ELF-1 (cell line): Measurements from ENCODE around the gene BAG3.

Experiments
- DNase-seq: peaks from one replicate; pipeline ENCODE4 v3.0.0-alpha.2; 2016; ENCODE audit warnings: low read depth, low spot score

Gene BAG3

DNA sequence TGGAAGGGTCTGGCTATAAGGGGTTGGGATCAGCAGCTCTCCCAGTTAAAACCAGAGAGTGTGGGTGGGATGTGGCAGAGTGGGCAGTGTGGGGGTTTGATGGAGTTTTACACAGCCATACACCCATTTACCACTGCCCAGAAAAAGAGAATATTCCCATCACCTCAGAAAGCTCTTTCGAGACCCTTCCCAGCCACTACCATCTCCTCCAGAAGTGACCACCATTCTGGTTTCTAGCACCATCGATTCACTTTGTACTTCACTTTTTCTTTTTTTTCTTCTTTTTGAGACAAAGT lies 15.5 kb downstream of the BAG3 start:
- no peak for DNase-seq

DNA sequence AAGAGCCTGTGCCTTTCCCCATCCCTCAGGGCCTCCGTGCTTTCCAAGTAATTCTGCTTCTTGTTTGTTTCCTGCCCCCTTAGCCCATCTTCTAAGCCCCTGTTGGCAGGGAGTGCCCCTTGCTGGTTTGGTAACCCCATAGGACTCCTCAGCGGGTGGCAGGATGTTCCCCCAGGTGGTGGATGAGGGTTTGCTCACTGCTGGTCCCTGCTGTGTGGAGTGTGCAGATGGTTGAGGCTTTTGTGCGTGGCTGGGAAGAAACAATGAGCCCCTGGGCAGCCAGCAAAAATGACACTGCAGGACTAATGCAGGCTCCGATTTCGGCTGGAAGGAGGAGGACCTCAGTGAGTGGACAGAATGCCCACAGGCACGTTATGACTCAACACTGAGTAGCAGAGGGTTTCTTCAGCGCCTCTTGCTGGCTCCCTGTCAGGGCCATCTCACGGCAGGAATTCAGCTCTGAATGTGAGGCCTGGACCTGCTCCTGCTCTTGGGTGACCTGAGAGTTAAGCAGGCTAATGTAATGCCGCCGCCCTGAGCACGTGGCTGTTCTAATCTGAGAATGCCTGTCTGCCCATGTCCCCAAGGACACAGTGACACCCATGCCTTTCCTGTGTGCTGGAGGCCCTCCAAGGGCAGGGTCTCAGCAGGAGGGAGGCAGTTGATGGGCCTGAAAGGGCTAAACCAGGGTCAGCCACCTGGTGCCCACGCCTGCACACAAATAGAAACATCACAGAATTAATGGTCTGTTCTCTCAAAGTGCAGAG lies 16.6 kb downstream of the BAG3 start:
- DNase-seq: peak; percentile 92

DNA sequence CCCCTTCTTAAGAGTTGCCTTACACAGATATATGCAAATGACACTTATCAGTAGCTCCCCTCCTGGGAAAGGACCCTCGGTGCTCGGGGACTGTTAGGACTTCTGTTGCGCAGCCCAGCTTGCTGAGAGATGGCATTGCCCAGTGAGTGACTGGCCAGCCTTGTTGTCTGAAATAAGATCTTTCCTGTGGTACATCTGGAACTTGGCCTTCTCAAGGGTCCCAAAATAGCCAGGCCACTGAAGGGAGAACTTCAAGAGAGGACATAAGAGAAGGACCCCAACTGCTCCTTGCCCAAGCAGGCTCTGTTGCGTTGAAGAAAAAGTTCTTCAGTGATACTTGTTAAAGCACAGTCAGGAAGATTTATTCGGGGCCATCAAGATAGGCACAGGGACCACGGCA lies 17.3 kb downstream of the BAG3 start:
- no peak for DNase-seq

DNA sequence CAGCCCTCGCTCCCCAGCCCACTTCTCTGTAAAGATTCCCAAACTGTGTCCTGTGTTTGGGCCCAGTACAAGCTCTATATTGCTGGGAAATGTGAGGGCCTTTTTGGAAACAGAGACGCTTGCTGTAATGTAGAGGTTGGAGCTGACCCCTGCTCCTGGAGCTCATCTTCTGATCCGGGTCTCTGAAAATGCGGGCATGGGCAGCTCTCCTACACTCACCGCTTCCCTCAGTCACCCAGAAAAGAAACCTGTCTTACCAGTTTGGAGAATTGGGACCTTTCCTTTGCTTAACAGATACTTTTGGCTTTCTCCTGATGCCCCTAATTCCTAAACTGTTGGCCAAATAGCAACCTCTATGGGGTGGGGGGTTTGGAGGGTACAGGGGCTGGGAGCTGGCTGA lies 18.2 kb downstream of the BAG3 start:
- no peak for DNase-seq

DNA sequence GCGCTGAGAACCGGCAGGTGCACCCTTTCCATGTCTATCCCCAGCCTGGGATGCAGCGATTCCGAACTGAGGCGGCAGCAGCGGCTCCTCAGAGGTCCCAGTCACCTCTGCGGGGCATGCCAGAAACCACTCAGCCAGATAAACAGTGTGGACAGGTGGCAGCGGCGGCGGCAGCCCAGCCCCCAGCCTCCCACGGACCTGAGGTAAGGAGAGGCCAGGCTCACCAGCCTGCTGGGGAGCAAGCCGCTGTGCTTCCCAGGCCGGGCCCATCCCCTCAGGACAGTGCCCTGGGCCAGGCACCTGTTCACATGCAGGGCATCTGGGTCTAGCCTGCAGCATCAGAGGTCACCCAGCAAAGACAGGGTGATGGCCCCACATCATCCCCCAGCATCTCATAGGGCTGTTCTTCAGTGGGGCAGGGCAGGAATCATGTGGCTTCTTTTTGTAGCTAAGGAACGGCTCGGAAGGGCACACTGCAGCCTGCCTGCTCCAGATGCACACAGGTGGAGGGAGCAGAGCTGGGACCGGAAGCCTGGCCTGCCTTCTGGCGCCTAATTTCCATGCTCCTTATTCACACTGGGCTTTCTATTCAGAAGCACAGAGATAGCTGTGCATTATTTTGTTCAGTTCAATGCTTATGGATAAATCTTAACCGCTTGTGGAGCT lies 18.9 kb downstream of the BAG3 start:
- no peak for DNase-seq

DNA sequence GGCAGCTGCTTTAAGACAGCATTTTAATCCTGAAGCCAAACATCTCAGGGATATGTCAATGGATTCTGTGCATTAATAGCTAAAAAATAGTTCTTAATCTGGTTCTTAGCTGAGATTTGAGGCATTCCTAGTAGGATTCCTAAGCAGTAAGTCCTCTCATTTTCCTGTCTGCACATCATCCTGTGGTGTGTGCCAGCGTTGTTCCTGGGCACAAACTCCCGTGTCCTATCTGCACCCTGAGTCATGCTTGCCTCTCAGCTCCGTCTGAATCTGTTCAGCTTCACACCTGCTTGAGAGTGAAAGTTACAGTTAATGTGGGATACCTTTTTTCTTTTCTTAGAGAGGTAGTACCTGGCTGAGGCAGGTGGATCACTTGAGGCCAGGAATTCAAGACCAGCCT lies 19.5 kb downstream of the BAG3 start:
- DNase-seq: no peak

DNA sequence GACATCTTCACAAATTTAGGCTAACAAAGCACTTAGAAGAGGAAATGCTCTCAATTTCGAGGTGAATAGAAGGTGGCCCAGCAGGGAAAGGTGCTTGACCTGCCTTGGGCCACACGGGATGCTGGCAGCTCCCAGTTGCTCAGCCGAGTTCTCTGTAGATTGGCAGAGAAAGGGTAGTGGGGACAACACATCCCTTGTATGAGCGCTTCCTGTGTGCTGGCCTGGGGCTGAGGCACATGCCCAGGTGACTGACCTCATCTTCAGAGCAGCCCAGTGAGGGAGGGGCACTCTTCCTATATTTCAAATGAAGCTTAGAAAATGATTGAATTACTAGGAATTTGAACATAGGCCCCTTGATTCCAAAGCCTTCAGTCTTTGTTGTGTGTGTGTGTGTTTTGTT lies 20.2 kb downstream of the BAG3 start:
- DNase-seq: no peak

DNA sequence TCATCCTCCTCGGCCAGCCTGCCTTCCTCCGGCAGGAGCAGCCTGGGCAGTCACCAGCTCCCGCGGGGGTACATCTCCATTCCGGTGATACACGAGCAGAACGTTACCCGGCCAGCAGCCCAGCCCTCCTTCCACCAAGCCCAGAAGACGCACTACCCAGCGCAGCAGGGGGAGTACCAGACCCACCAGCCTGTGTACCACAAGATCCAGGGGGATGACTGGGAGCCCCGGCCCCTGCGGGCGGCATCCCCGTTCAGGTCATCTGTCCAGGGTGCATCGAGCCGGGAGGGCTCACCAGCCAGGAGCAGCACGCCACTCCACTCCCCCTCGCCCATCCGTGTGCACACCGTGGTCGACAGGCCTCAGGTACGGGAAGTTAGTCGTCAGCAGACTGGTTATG lies 21.1 kb downstream of the BAG3 start:
- DNase-seq: no peak

DNA sequence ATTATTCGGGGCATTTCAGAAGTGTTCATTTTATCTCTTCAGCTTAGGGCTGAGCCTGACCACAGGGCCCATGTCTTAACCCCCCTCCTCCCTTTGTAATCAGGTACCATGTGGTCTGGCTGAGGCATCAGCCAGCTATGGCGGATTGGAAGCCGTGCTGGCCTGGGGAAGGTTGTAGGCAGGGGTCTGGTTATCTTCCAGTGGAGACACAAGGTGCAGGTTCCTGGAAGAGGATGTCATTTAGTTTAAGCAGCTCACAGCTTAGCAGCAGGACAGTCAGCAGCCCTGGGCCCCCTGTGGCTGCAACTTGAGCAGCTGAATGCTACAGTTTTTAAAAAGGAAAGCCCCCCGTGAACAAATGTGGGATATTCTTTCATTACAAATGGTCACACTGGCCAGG lies 22.1 kb downstream of the BAG3 start:
- peak; percentile 67 for DNase-seq

DNA sequence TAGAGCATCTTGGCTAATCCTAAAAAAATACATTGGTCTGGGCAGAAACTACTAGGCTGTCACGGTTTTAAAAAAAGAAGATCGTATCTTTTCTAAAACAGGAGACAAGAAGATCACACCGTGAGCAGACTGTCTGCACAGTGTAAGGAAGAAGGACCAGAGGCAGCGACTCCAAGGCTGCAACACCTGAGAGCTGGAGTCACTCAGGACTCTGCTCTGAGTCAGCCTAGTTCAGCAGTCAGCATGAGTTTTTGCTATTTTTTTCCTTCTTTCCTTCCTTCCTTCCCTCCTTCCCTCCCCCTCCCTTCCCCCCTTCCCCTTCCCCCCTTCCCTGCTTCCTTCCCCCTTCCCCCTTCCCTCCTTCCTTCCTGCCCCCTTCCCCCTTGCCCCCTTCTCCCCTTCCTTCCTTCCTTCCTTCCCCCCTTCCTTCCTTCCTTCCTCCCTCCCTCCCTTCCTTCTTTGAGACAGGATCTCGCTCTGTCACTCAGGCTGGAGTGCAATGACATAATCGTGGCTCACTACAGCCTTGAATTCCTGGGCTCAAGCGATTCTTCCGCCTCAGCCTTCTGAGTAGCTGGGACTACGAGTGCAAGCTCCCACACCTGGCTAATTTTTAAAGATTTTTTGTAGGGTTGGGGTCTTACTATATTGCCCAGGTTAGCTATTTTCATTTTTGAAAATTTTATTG lies 24.4 kb downstream of the BAG3 start:
- no peak for DNase-seq

DNA sequence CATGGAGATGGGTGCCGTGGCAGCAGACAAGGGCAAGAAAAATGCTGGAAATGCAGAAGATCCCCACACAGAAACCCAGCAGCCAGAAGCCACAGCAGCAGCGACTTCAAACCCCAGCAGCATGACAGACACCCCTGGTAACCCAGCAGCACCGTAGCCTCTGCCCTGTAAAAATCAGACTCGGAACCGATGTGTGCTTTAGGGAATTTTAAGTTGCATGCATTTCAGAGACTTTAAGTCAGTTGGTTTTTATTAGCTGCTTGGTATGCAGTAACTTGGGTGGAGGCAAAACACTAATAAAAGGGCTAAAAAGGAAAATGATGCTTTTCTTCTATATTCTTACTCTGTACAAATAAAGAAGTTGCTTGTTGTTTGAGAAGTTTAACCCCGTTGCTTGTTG lies 25.9 kb downstream of the BAG3 start:
- no peak for DNase-seq

DNA sequence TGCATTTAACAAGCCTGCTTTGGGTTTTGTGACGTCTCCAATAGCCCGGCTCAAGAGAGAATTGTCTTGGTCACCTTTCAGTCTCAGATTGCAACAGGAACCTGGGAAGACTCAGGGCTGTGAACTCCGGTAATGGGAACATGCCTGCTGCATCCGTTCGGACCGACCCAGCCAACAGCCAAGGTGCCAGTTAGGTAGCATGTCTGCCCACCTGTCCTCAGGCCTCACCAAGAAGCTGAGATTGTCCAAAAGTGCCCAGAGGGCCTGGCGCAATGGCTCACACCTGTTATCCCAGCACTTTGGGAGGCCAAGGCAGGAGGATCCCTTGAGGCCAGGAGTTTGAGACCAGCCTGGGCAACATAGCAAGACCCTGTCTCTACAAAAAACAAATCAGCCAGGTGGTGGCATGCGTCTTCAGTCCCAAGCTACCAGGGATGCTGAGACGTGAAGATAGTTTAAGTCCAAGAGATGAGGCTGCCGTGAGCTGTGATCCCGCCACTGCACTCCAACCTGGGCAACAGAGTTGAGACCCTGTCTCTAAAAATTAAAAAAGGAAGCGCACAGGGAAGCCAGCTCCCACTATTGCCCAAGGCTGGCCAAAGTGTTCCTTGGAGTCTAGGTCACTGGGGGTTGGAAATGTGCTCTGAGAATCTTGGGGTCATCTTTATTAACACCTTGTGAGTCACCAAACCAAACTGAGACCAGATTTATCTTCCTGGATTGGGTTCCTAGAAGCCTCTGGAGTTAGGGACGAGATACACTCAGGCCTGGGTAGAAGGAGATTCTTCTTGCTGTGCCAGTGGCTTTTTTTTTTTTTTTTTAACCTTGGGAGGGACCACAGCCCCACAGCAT lies 26.9 kb downstream of the BAG3 start:
- DNase-seq: no peak

DNA sequence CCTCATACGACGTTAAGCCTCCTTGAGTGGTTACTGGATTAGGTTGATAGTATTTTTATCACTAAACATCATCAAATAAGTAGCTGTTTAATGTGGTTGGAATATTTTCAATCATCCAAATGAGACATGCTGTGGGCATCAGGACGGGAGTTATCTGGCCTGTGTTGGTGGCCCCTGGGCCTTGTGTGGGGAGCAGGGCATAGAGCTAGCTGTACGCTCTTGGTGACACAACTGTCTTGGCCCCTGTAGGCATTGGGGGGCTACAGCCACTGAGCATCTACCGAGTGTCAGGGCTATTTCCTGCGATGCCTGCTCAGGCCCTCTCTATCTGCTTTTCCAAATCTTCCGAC lies 28.3 kb downstream of the BAG3 start:
- no peak for DNase-seq

DNA sequence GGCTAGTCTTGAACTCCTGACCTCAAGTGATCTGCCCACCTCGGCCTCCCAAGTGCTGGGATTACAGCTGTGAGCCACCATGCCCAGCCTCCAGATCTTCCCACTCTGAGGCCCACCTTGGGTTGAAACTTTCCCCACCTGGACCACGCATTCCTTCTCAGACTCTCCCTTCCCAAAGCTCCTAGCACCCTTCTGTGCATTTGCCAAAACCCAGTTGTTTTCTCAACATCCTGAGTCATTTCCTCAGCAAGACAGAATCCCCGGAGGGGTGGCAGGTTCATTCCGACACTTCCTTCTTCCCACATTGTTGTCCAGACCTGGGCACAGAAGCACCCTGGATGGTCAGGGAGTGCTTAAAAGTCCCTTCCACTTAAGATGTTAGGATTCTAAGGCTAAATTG lies 28.9 kb downstream of the BAG3 start:
- no peak for DNase-seq

DNA sequence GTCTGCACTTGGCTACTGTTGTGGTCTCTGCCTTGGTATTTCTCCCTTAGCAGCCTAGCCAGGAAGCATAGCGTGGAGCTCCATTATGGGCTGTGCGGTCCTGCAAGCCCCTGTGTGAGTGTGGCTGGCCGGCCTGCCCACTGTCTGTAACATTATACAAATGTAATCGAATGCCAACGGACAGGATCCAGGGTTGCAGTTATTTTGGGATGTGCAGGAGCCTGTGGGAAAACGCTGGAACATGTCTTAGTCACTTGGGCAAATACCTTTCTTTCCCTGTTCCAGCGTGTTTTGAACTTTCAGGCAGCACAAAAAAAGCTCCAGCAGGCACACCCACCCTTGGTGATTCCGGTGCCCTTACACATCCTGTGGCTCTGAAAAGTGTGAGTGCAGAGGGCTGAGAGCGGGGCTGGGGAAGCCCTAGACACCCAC lies 29.5 kb downstream of the BAG3 start:
- DNase-seq: no peak

DNA sequence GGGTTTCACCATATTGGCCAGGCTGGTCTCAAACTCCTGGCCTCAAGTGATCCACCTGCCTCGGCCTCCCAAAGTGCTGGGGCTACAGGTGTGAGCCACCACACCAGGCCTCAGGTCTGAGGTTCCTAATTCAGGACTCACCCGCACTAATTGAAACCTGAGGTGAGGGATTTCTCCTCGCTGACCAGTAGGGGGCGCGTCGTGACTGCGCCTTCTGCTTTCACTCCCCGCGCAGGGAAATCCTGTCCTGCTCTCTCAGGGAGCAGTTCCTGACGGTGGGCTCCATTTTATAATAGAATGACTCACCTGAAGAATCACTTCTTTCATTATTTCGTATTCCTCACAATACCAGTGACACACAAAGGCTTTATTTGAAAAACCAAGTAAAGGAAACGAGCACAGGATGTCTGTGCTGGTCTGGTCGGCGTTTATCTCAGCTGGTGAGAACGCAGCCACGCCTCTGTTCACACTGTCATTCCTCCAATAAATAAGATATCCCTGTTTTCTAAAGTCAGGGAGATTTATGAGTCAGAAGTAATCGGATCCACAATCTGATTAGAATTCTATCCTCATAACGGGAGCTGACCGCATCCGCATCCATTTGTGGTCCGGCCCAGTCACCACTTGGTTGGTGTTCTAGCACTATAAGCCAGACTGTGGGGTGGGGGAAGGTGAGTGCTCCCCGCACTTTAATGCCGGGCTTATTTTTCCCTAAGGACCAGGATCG lies 35.4 kb downstream of the BAG3 start:
- peak; percentile 89 for DNase-seq

DNA sequence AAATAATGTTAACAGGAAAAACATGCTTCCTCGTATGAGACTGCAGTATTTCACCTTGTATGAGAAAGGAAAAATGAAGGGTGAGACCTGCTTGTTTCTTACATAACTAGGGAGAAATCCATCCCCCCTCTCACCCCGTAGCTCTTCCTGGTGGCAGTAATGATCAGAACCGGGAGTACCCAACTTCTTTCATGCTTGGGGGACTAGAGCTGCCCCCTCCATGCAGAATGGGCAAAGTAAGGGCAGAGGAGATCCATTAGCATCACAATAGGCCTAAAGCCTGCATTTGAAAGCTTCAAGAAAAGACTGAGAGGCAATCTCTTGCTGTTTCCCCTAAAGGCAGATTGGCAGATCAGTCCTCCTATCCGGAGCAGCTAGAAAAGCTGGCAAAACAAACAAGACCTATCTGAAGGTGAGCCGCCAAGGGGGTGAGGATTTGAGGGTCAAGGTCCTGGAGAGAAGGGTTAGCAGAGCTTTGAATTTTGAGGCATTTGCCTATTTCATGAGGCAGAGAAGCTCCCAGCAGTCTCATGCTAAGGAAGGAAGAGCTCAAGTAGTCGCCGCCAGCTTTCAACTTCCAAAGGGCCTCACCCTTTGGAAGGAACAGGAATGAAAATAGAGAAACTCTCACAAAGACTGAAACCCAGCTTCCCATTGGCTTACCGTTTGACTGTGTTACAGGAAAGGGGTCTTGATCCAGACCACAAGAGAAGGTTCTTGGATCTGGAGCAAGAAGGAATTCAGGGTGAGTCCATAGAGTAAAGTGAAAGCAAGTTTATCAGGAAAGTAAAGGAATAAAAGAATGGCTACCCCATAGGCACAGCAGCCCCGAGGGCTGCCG lies 36.2 kb downstream of the BAG3 start:
- DNase-seq: peak; percentile 96

DNA sequence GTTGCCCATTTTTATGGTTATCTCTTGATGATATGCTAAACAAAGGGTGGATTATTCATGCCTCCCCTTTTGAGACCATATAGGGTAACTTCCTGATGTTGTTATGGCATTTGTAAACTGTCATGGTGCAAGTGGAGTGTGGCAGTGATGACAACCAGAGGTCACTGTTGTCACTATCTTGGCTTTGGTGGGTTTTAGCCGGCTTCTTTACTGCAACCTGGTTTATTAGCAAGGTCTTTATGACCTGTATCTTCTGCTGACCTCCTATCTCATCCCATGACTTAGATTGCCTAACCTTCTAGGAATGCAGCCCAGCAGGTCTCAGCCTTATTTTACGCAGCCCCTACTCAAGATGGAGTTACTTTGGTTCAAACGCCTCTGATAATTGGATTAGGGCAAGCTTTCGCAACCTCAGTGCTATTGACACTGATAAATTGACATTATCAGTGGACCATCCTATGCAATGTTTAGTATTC lies 36.9 kb downstream of the BAG3 start:
- DNase-seq: peak; percentile 91

DNA sequence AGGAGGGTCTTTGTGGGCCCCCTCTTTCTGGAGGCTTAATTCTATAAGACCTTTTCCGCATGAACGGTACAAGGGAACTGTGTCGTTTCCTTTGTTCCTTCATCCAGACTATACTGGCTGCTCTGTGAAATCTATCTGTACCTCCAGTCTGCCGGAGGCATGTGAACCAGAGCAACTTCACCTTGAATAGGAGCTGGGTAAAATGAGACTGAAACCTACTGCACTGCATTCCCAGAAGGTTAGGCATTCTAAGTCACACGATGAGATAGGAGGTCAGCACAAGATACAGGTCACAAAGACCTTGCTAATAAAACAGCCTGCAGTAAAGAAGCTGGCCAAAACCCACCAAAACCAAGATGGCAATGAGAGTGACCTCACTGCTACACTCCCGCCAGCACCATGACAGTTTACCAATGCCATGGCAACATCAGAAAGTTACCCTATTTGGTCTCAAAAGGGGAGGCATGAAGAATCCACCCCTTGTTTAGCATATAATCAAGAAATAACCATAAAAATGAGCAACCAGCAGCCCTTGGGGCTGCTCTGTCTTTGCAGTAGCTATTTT lies 37.9 kb downstream of the BAG3 start:
- peak; percentile 64 for DNase-seq

DNA sequence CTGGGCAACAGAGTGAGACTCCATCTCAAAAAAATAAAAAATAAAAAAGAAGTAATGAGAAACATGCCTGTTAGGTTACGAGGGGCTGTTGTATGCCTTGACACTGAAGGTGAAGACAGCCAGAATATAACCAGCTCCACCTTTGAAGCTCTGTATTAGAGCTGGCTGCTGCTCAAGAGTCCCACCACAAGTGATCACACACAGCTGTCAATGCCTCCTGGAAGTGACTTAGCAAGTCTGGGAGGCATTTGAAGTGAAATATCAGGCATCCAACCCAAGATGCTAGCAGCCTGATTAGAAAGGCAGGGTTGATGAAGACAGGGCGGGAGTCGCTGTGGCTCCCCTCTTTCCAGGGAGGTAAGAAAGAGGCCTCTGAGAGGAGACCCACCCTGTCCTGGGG lies 40.5 kb downstream of the BAG3 start:
- no peak for DNase-seq
